Trophoblast cell (in vitro differentiated cells and primary cell): Measurements from ENCODE around the gene BLOC1S2.

Experiments
- DNase-seq, 2 donors: peaks; one replicate each; pipeline ENCODE4 v3.0.0-alpha.2; 2016
- H2AFZ ChIP-seq: 2 replicates; pipeline ENCODE4 v1.6.1; 2013; ENCODE audit warnings: low read length, moderate library complexity, mild to moderate bottlenecking; ENCODE audit not compliant: insufficient read depth, poor library complexity
- H2AK5ac ChIP-seq: 2 replicates; pipeline ENCODE4 v1.6.1; 2013; ENCODE audit warnings: mild to moderate bottlenecking, low read length
- H2BK120ac ChIP-seq: 2 replicates; pipeline ENCODE4 v1.6.1; 2013; ENCODE audit warnings: low read length, mild to moderate bottlenecking, moderate library complexity; ENCODE audit not compliant: insufficient read depth, poor library complexity
- H2BK12ac ChIP-seq: 2 replicates; pipeline ENCODE4 v1.6.1; 2013; ENCODE audit warnings: mild to moderate bottlenecking, low read length, moderate library complexity
- H2BK5ac ChIP-seq: 2 replicates; pipeline ENCODE4 v1.6.1; 2013; ENCODE audit warnings: low read length, low read depth, moderate library complexity, mild to moderate bottlenecking; ENCODE audit not compliant: poor library complexity
- H3K14ac ChIP-seq: 2 replicates; pipeline ENCODE4 v1.6.1; 2013; ENCODE audit warnings: mild to moderate bottlenecking, low read length
- H3K18ac ChIP-seq: 2 replicates; pipeline ENCODE4 v1.6.1; 2013; ENCODE audit warnings: mild to moderate bottlenecking, low read length
- H3K23ac ChIP-seq: 2 replicates; pipeline ENCODE4 v1.6.1; 2013; ENCODE audit warnings: low read length
- H3K27ac ChIP-seq: 2 replicates; pipeline ENCODE4 v1.5.1; 2013; ENCODE audit warnings: low read depth, mild to moderate bottlenecking, inconsistent platforms, low read length, moderate library complexity
- H3K27me3 ChIP-seq: 2 replicates; pipeline ENCODE4 v1.6.1; 2013; ENCODE audit warnings: inconsistent platforms, mild to moderate bottlenecking, low read length, moderate library complexity; ENCODE audit not compliant: insufficient read depth
- H3K36me3 ChIP-seq, 2 experiments: 1 replicate in 1 of 2; 2 replicates in 1 of 2; pipeline ENCODE4 v1.6.1; 2013; ENCODE audit warnings: low read length in 2 of 2, mild to moderate bottlenecking in 2 of 2, moderate library complexity in 1 of 2; ENCODE audit not compliant: insufficient read depth in 2 of 2, control insufficient read depth in 1 of 2
- H3K4ac ChIP-seq: 2 replicates; pipeline ENCODE4 v1.6.1; 2013; ENCODE audit warnings: low read depth, mild to moderate bottlenecking, low read length, moderate library complexity
- H3K4me1 ChIP-seq, 2 experiments: 1 replicate in 1 of 2; 2 replicates in 1 of 2; pipeline ENCODE4 v1.6.1; 2013; ENCODE audit warnings: low read length in 2 of 2, mild to moderate bottlenecking in 2 of 2, moderate library complexity in 1 of 2; ENCODE audit not compliant: insufficient read depth in 2 of 2, control insufficient read depth in 1 of 2
- H3K4me2 ChIP-seq: 2 replicates; pipeline ENCODE4 v1.6.1; 2013; ENCODE audit warnings: inconsistent platforms, mild to moderate bottlenecking, low read length, moderate library complexity
- H3K4me3 ChIP-seq: 2 replicates; pipeline ENCODE4 v1.5.1; 2013; ENCODE audit warnings: mild to moderate bottlenecking, low read depth, low read length, inconsistent platforms
- H3K79me1 ChIP-seq: one replicate; pipeline ENCODE4 v1.6.1; 2013; ENCODE audit warnings: low read length
- H3K79me2 ChIP-seq: 2 replicates; pipeline ENCODE4 v1.6.1; 2013; ENCODE audit warnings: low read length, mild to moderate bottlenecking; ENCODE audit not compliant: control insufficient read depth, insufficient read depth, poor library complexity
- H3K9ac ChIP-seq: 2 replicates; pipeline ENCODE4 v1.6.1; 2013; ENCODE audit warnings: mild to moderate bottlenecking, low read length
- H3K9me3 ChIP-seq: 2 replicates; pipeline ENCODE4 v1.6.1; 2013; ENCODE audit warnings: low read depth, mild to moderate bottlenecking, control low read depth, inconsistent platforms, low read length; ENCODE audit not compliant: insufficient read depth
- H4K12ac ChIP-seq: 2 replicates; pipeline ENCODE4 v1.6.1; 2013; ENCODE audit warnings: low read depth, mild to moderate bottlenecking, low read length, moderate library complexity
- H4K8ac ChIP-seq: 2 replicates; pipeline ENCODE4 v1.6.1; 2013; ENCODE audit warnings: low read depth, mild to moderate bottlenecking, low read length, moderate library complexity
- H4K91ac ChIP-seq: one replicate; pipeline ENCODE4 v1.6.1; 2013; ENCODE audit warnings: low read depth, mild to moderate bottlenecking, low read length, moderate library complexity
- WGBS: extraction: QIAGEN DNeasy Blood & Tissue Kit; methylation state at CpG from one replicate; pipeline ENCODE4 v1.1.7; 2013; ENCODE audit warnings: missing lambda C conversion rate; ENCODE audit not compliant: insufficient read length, insufficient coverage; ENCODE audit errors: extremely low coverage; 5-methylcytosine and 5-hydroxymethylcytosine counted together

BLOC1S2 gene

GRCh38 chr10:100311298-100311697 is 24.8 kb upstream of the BLOC1S2 start:
- H3K27ac ChIP-seq = no peak overlapping the region
- no peaks in the 10 kb centered on the region for H3K4me1 ChIP-seq
- H3K79me2 ChIP-seq = no peaks in the 10 kb centered on the region
- no peak overlapping the region for H2AK5ac ChIP-seq
- no peaks in the 10 kb centered on the region for H3K27me3 ChIP-seq
- no peak overlapping the region for H3K4ac ChIP-seq
- H4K91ac ChIP-seq = no peak overlapping the region
- H2BK5ac ChIP-seq = no peak overlapping the region
- H2BK12ac ChIP-seq = no peak overlapping the region
- H2AFZ ChIP-seq = no peak overlapping the region
- no peak overlapping the region for H3K4me2 ChIP-seq
- no peak overlapping the region for H3K23ac ChIP-seq
- no CpG with 5 or more reads among the region's 4 CpGs for WGBS
- no peak overlapping the region for H3K14ac ChIP-seq
- H3K9me3 ChIP-seq = no peaks in the 10 kb centered on the region
- no peak overlapping the region for H4K8ac ChIP-seq
- H4K12ac ChIP-seq = no peak overlapping the region
- H3K18ac ChIP-seq = no peak overlapping the region
- H3K79me1 ChIP-seq = no peaks in the 10 kb centered on the region
- no peak for DNase-seq
- no peaks in the 10 kb centered on the region for H3K36me3 ChIP-seq
- H2BK120ac ChIP-seq = no peak overlapping the region
- H3K9ac ChIP-seq = no peak overlapping the region
- no peak overlapping the region for H3K4me3 ChIP-seq

GRCh38 chr10:100307684-100308083 is 21.2 kb upstream of the BLOC1S2 start:
- no peaks in the 10 kb centered on the region for H3K79me1 ChIP-seq
- WGBS = no CpG with 5 or more reads among the region's 3 CpGs

GRCh38 chr10:100306861-100307260 is 20.4 kb upstream of the BLOC1S2 start:
- H3K36me3 ChIP-seq = no peaks in the 10 kb centered on the region
- H3K4me1 ChIP-seq = no peaks in the 10 kb centered on the region
- no peak overlapping the region for H4K12ac ChIP-seq
- H3K4me3 ChIP-seq = no peak overlapping the region
- H3K14ac ChIP-seq = no peak overlapping the region
- H3K23ac ChIP-seq = no peak overlapping the region
- H3K9ac ChIP-seq = no peak overlapping the region
- H3K9me3 ChIP-seq = no peaks in the 10 kb centered on the region
- H3K27me3 ChIP-seq = no peaks in the 10 kb centered on the region
- no peak overlapping the region for H2BK12ac ChIP-seq
- no peaks in the 10 kb centered on the region for H3K79me1 ChIP-seq
- H3K79me2 ChIP-seq = no peaks in the 10 kb centered on the region
- H3K4me2 ChIP-seq = no peak overlapping the region
- H2AFZ ChIP-seq = no peak overlapping the region
- H3K4ac ChIP-seq = no peak overlapping the region
- no peak overlapping the region for H2AK5ac ChIP-seq
- no peak overlapping the region for H3K27ac ChIP-seq
- H4K91ac ChIP-seq = no peak overlapping the region
- peak; percentile 49 to 88 for DNase-seq
- H3K18ac ChIP-seq = no peak overlapping the region
- H2BK5ac ChIP-seq = no peak overlapping the region
- no peak overlapping the region for H4K8ac ChIP-seq
- no peak overlapping the region for H2BK120ac ChIP-seq
- no CpG with 5 or more reads among the region's 5 CpGs for WGBS

More at GRCh38 chr10:100307684-100308083, 21.2 kb upstream of the BLOC1S2 start:
- Histone ChIP-seq H4K12ac (no peak overlapping the region), H2BK5ac (no peak overlapping the region), H2AFZ (no peak overlapping the region), H3K9ac (no peak overlapping the region), H3K14ac (no peak overlapping the region), H3K4me1 (no peaks in the 10 kb centered on the region), H3K9me3 (no peaks in the 10 kb centered on the region), H3K4me3 (no peak overlapping the region), H2BK120ac (no peak overlapping the region), H4K91ac (no peak overlapping the region), H2AK5ac (no peak overlapping the region), H3K36me3 (no peaks in the 10 kb centered on the region), H3K4ac (no peak overlapping the region), H3K27me3 (no peaks in the 10 kb centered on the region), H4K8ac (no peak overlapping the region), H3K27ac (no peak overlapping the region), H2BK12ac (no peak overlapping the region), H3K23ac (no peak overlapping the region), H3K79me2 (no peaks in the 10 kb centered on the region), H3K18ac (no peak overlapping the region), H3K4me2 (no peak overlapping the region)
- peak; percentile 54 to 91 for DNase-seq

- H3K4ac ChIP-seq = no peak overlapping the region
- no peak overlapping the region for H2AFZ ChIP-seq
- H3K79me1 ChIP-seq = no peaks in the 10 kb centered on the region
- no peak overlapping the region for H3K4me3 ChIP-seq
- DNase-seq = no peak
- no peak overlapping the region for H4K8ac ChIP-seq
- H2BK5ac ChIP-seq = no peak overlapping the region
- peaks cover 0 to 2% of the 10 kb centered on the region in 2 experiments for H3K4me1 ChIP-seq
- H3K36me3 ChIP-seq = no peaks in the 10 kb centered on the region
- no peak overlapping the region for H2AK5ac ChIP-seq
- no peak overlapping the region for H3K18ac ChIP-seq
- H2BK120ac ChIP-seq = no peak overlapping the region
- no peak overlapping the region for H4K12ac ChIP-seq
- H3K4me2 ChIP-seq = no peak overlapping the region
- H3K9me3 ChIP-seq = peaks cover 2% of the 10 kb centered on the region
- no peak overlapping the region for H3K14ac ChIP-seq
- no peak overlapping the region for H2BK12ac ChIP-seq
- H3K79me2 ChIP-seq = no peaks in the 10 kb centered on the region
- no peak overlapping the region for H3K23ac ChIP-seq
- H3K27me3 ChIP-seq = no peaks in the 10 kb centered on the region
- H3K9ac ChIP-seq = no peak overlapping the region
- no peak overlapping the region for H4K91ac ChIP-seq
- no CpG with 5 or more reads among the region's 3 CpGs for WGBS
- H3K27ac ChIP-seq = no peak overlapping the region
Measured at GRCh38 chr10:100304414-100304813, 17.9 kb upstream of the BLOC1S2 start.
